Right atrium auricular region (tissue), 2 donors: Measurements from ENCODE around the gene EPHA3. TPM values are rescaled to one million over a fixed set of nuclear protein-coding genes. Genes with fewer than 3 reads are reported as not detected.

Experiments
- DNase-seq: peaks from one replicate; pipeline ENCODE4 v3.0.0-alpha.2; 2019; ENCODE audit warnings: low spot score
- H3K27ac ChIP-seq, 2 donors: fragments of 200-600 bp; sonication (generic); 1 replicate in 1 of 2; 2 replicates in 1 of 2; pipeline ENCODE4 v1.5.1; 2016 to 2019
- H3K27me3 ChIP-seq, 2 donors: fragments of 200-600 bp; sonication (generic); one replicate each; pipeline versions ENCODE4 v1.5.1 to v1.6.0; 2017 to 2019
- H3K36me3 ChIP-seq: fragments of 200-600 bp; sonication (generic); one replicate; pipeline ENCODE4 v1.5.1; 2016
- H3K4me1 ChIP-seq, 2 donors: fragments of 200-600 bp; sonication (generic); one replicate each; pipeline versions ENCODE4 v1.5.1 to v1.6.0; 2017 to 2019
- H3K4me3 ChIP-seq, 2 donors: fragments of 200-600 bp; sonication (generic); 1 replicate in 1 of 2; 2 replicates in 1 of 2; pipeline ENCODE4 v1.5.1; 2017 to 2019; ENCODE audit warnings: mild to moderate bottlenecking in 1 of 2, moderate library complexity in 1 of 2
- H3K9me3 ChIP-seq, 2 donors: fragments of 200-600 bp; sonication (generic); one replicate each; pipeline ENCODE4 v1.5.1; 2019
- CTCF ChIP-seq, 2 donors: fragments of 200-600 bp; sonication (generic); IDR thresholded peaks; one replicate each; pipeline ENCODE4 v1.5.1; 2019; ENCODE audit warnings: antibody characterized with exemption in 2 of 2
- total RNA-seq, 2 donors: library from RNA; depleted of rRNA; stranded (reverse); fragments of >200 nt; gene quantifications; one replicate each; pipeline ENCODE4 v1.1.0, GENCODE V29; 2016

EPHA3 gene
- total RNA-seq, 2 donors from 2014 or later, result 5.3 to 5.4 TPM

GRCh38 chr3:89315750-89316470 is 208.5 kb downstream of the EPHA3 start:
- no peaks in the 10 kb centered on the region for H3K4me1 ChIP-seq
- TF ChIP-seq CTCF (IDR thresholded peaks at IDR 0.05), result no peak
- DNase-seq, result no peak
- no peaks in the 10 kb centered on the region for H3K27me3 ChIP-seq
- H3K9me3 ChIP-seq, result no peaks in the 10 kb centered on the region
- H3K4me3 ChIP-seq, result no peak overlapping the region
- H3K27ac ChIP-seq, result no peak overlapping the region
- no peaks in the 10 kb centered on the region for H3K36me3 ChIP-seq

- no peak overlapping the region for H3K27ac ChIP-seq
- H3K4me1 ChIP-seq, result no peaks in the 10 kb centered on the region
- H3K36me3 ChIP-seq, result no peaks in the 10 kb centered on the region
- no peak for DNase-seq
- no peaks in the 10 kb centered on the region for H3K9me3 ChIP-seq
- H3K27me3 ChIP-seq, result no peaks in the 10 kb centered on the region
- TF ChIP-seq CTCF (IDR thresholded peaks at IDR 0.05), result no peak
- no peak overlapping the region for H3K4me3 ChIP-seq
Measured at GRCh38 chr3:89320186-89320585, 212.8 kb downstream of the EPHA3 start.

- H3K27me3 ChIP-seq, result no peaks in the 10 kb centered on the region
- H3K27ac ChIP-seq, result no peak overlapping the region
- TF ChIP-seq CTCF (IDR thresholded peaks at IDR 0.05), result no peak
- no peak for DNase-seq
- H3K9me3 ChIP-seq, result no peaks in the 10 kb centered on the region
- no peaks in the 10 kb centered on the region for H3K4me1 ChIP-seq
- no peaks in the 10 kb centered on the region for H3K36me3 ChIP-seq
- no peak overlapping the region for H3K4me3 ChIP-seq
Measured at GRCh38 chr3:89326997-89327396, 219.6 kb downstream of the EPHA3 start.

- Histone ChIP-seq H3K27ac (no peak overlapping the region), H3K36me3 (no peaks in the 10 kb centered on the region), H3K27me3 (no peaks in the 10 kb centered on the region), H3K4me1 (no peaks in the 10 kb centered on the region), H3K4me3 (no peak overlapping the region), H3K9me3 (no peaks in the 10 kb centered on the region)
- no peak for TF ChIP-seq CTCF (IDR thresholded peaks at IDR 0.05)
- no peak for DNase-seq
Measured at GRCh38 chr3:89332386-89332785, 225.0 kb downstream of the EPHA3 start.

GRCh38 chr3:89332793-89333192 is 225.4 kb downstream of the EPHA3 start:
- Histone ChIP-seq H3K36me3 (no peaks in the 10 kb centered on the region), H3K27me3 (no peaks in the 10 kb centered on the region), H3K27ac (no peak overlapping the region), H3K4me1 (no peaks in the 10 kb centered on the region), H3K4me3 (no peak overlapping the region), H3K9me3 (no peaks in the 10 kb centered on the region)
- no peak for TF ChIP-seq CTCF (IDR thresholded peaks at IDR 0.05)
- no peak for DNase-seq

- H3K27ac ChIP-seq, result no peak overlapping the region
- no peaks in the 10 kb centered on the region for H3K4me1 ChIP-seq
- no peak for DNase-seq
- H3K9me3 ChIP-seq, result no peaks in the 10 kb centered on the region
- no peak for TF ChIP-seq CTCF (IDR thresholded peaks at IDR 0.05)
- H3K27me3 ChIP-seq, result no peaks in the 10 kb centered on the region
- H3K4me3 ChIP-seq, result no peak overlapping the region
- no peaks in the 10 kb centered on the region for H3K36me3 ChIP-seq
Measured at GRCh38 chr3:89335693-89336092, 228.3 kb downstream of the EPHA3 start.
